Measurements from ENCODE around the gene CALCA. TPM values are rescaled to one million over a fixed set of nuclear protein-coding genes. Genes with fewer than 3 reads are reported as not detected.

CALCA gene
- total RNA-seq, 1 donor from 2014 or later: not detected

- ChIA-PET CTCF (no interaction called here), POLR2A (no interaction called here)
- Mint-ChIP-seq H3K4me1 (no peaks in the 10 kb centered on the region), H3K9me3 (no peaks in the 10 kb centered on the region), H3K4me3 (no peak overlapping the region), H3K36me3 (ENCODE audit: low read depth) (no peaks in the 10 kb centered on the region), H3K27me3 (peaks cover 6% of the 10 kb centered on the region), H3K27ac (no peak overlapping the region)
- TF ChIP-seq CTCF (IDR thresholded peaks at IDR 0.05): no peak
- intact Hi-C loops (cut with micrococcal nuclease): no loop called here
- ATAC-seq (ENCODE audit: low read depth) (no peak), DNase-seq (no peak)
Observed at GRCh38 chr11:14938936-14939335, 33.2 kb downstream of the CALCA start.

GRCh38 chr11:14934641-14935351 is 37.4 kb downstream of the CALCA start:
- intact Hi-C loops (cut with micrococcal nuclease): no loop called here
- CTCF ChIA-PET: no interaction called here
- DNase-seq (no peak), ATAC-seq (ENCODE audit: low read depth) (no peak)
- peaks cover 3% of the 10 kb centered on the region for H3K27me3 Mint-ChIP-seq
- H3K4me3 Mint-ChIP-seq: no peak overlapping the region
- POLR2A ChIA-PET: no interaction called here
- TF ChIP-seq CTCF (IDR thresholded peaks at IDR 0.05): no peak
- H3K9me3 Mint-ChIP-seq: no peaks in the 10 kb centered on the region
- H3K36me3 Mint-ChIP-seq (ENCODE audit: low read depth): no peaks in the 10 kb centered on the region
- no peak overlapping the region for H3K27ac Mint-ChIP-seq
- H3K4me1 Mint-ChIP-seq: no peaks in the 10 kb centered on the region

GRCh38 chr11:14932447-14932846 is 39.7 kb downstream of the CALCA start:
- H3K4me3 Mint-ChIP-seq: no peak overlapping the region
- intact Hi-C loops (cut with micrococcal nuclease): no loop called here
- peaks cover 6% of the 10 kb centered on the region for H3K27me3 Mint-ChIP-seq
- H3K27ac Mint-ChIP-seq: no peak overlapping the region
- DNase-seq: no peak
- ATAC-seq (ENCODE audit: low read depth): no peak
- H3K4me1 Mint-ChIP-seq: no peaks in the 10 kb centered on the region
- ChIA-PET POLR2A (no interaction called here), CTCF (no interaction called here)
- no peak for TF ChIP-seq CTCF (IDR thresholded peaks at IDR 0.05)
- H3K9me3 Mint-ChIP-seq: peaks cover 11% of the 10 kb centered on the region
- H3K36me3 Mint-ChIP-seq (ENCODE audit: low read depth): no peaks in the 10 kb centered on the region

GRCh38 chr11:14930369-14930768 is 41.8 kb downstream of the CALCA start:
- TF ChIP-seq CTCF (IDR thresholded peaks at IDR 0.05): no peak
- Mint-ChIP-seq H3K4me1 (no peaks in the 10 kb centered on the region), H3K27ac (no peak overlapping the region), H3K9me3 (peaks cover 11% of the 10 kb centered on the region), H3K36me3 (ENCODE audit: low read depth) (no peaks in the 10 kb centered on the region), H3K27me3 (peaks cover 6% of the 10 kb centered on the region), H3K4me3 (no peak overlapping the region)
- DNase-seq (no peak), ATAC-seq (ENCODE audit: low read depth) (no peak)
- CTCF ChIA-PET: no interaction called here
- POLR2A ChIA-PET: no interaction called here
- intact Hi-C loops (cut with micrococcal nuclease): no loop called here

GRCh38 chr11:14927146-14927545 is 45.0 kb downstream of the CALCA start:
- ATAC-seq (ENCODE audit: low read depth) (no peak), DNase-seq (no peak)
- peaks cover 11% of the 10 kb centered on the region for H3K27me3 Mint-ChIP-seq
- peaks cover 11% of the 10 kb centered on the region for H3K9me3 Mint-ChIP-seq
- TF ChIP-seq CTCF (IDR thresholded peaks at IDR 0.05): no peak
- no peak overlapping the region for H3K27ac Mint-ChIP-seq
- H3K4me3 Mint-ChIP-seq: no peak overlapping the region
- H3K4me1 Mint-ChIP-seq: no peaks in the 10 kb centered on the region
- no peaks in the 10 kb centered on the region for H3K36me3 Mint-ChIP-seq (ENCODE audit: low read depth)
- ChIA-PET CTCF (no interaction called here), POLR2A (no interaction called here)
- intact Hi-C loops (cut with micrococcal nuclease): no loop called here

All from activated B cell treated with CpG ODN at 0.5 μM for 24 hours (primary cell).